Measurements from ENCODE around the gene FER1L5. TPM values are rescaled to one million over a fixed set of nuclear protein-coding genes. Genes with fewer than 3 reads are reported as not detected.

FER1L5 gene
- total RNA-seq, 1 experiment from 2014 or later: 1.2 TPM

DNA sequence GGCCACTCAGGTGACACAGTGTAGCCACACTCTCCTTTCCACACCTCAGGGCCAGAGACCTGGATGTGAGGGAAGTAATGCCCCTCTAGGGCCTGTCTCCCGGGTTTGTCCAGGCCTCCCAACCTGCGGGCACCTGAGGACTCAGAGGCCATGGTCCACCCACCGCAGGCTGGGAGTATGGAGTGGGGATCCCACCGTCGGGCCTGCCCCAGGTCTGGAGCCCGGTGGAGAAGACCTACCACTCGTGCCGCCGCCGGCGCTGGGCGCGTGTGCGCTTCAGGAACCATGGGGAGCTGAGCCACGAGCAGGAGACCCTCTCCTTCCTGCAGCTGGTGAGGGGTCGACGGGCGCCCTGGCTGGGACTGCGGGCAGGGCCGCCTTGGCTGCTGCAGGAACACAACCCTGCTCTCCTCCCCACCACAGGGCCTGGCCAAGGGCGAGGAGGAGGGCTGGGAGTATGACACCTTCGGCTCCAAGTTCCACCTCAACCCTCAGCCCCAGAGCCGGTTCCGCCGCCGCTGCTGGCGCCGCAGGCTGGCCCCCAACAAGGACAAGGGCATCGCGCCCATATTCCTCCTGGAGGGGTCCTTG is 48.6 kb downstream of the FER1L5 start:
- no TSS peak for BruUV-seq (replicated peaks)
- DNase-seq (ENCODE audit: low spot score): no peak
- Histone ChIP-seq H3K9me3 (ENCODE audit: low read depth, low read length, poor library complexity, severe bottlenecking) (no peaks in the 10 kb centered on the region), H3K36me3 (ENCODE audit: insufficient read depth, low read length, poor library complexity, severe bottlenecking) (no peaks in the 10 kb centered on the region), H3K4me3 (ENCODE audit: low read depth, low read length, poor library complexity, severe bottlenecking) (no peak overlapping the region), H3K27me3 (replicated peaks; ENCODE audit: insufficient read depth, low read depth, low read length, poor library complexity) (no peaks in the 10 kb centered on the region), H3K4me1 (ENCODE audit: insufficient read depth, low read length, poor library complexity, severe bottlenecking) (no peaks in the 10 kb centered on the region), H3K27ac (ENCODE audit: low read depth, low read length, poor library complexity, severe bottlenecking) (no peak overlapping the region)
- ChIA-PET CTCF (no interaction called here), POLR2A (ENCODE audit: low non-redundant PET) (no interaction called here)
- no peak for TF ChIP-seq EZH2 (IDR thresholded peaks at IDR 0.05; ENCODE audit: borderline replicate concordance, low read depth, low read length, poor library complexity, severe bottlenecking)
- TF ChIP-seq, protein P1, sequence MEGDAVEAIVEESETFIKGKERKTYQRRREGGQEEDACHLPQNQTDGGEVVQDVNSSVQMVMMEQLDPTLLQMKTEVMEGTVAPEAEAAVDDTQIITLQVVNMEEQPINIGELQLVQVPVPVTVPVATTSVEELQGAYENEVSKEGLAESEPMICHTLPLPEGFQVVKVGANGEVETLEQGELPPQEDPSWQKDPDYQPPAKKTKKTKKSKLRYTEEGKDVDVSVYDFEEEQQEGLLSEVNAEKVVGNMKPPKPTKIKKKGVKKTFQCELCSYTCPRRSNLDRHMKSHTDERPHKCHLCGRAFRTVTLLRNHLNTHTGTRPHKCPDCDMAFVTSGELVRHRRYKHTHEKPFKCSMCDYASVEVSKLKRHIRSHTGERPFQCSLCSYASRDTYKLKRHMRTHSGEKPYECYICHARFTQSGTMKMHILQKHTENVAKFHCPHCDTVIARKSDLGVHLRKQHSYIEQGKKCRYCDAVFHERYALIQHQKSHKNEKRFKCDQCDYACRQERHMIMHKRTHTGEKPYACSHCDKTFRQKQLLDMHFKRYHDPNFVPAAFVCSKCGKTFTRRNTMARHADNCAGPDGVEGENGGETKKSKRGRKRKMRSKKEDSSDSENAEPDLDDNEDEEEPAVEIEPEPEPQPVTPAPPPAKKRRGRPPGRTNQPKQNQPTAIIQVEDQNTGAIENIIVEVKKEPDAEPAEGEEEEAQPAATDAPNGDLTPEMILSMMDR (conservative IDR thresholded peaks at IDR 0.05; ENCODE audit: low read depth, low read length): no peak
- intact Hi-C loops (cut with micrococcal nuclease; ENCODE audit: unreplicated experiment): no loop called here

DNA sequence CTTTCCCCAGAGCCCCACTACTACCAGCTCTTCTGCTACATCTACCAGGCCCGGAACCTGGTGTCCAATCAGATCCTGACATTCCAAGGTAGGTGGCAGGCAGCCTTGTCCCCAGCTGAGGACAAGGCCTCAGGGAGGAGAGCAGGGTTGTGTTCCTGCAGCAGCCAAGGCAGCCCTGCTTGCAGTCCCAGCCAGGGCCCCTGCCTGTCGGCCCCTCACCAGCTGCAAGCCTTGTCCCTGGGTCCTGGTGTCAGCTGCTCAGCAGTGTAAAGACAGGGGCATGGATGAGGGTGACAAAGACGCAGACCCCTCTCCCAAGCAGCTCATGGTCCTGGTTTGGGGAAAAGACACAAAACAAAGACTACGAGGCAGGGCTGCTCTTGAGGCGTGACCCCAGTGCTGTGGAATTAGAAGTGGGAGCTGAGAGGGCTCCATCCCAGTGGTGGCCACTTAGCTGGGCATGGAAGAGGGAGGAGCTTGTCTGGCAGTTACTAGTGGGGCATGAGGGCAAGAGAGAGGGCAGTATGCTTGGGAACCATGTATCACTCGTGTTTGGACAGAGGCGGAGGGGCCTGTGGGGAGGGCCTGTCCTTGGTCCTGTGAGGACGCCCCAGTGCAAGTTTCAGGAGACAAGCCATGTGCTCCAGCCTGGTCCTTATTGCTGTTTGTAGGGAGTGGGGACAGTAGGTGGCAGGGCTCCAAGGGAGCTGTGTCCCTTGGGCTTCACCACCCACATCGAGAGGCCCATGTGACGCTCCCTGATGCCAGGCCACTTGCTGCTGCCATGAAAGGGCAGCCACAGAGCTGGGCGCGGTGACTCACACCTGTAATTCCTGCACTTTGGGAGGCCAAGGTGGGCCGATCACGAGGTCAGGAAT is 49.8 kb downstream of the FER1L5 start:
- intact Hi-C loops (cut with micrococcal nuclease; ENCODE audit: unreplicated experiment): no loop called here
- no peak for DNase-seq (ENCODE audit: low spot score)

DNA sequence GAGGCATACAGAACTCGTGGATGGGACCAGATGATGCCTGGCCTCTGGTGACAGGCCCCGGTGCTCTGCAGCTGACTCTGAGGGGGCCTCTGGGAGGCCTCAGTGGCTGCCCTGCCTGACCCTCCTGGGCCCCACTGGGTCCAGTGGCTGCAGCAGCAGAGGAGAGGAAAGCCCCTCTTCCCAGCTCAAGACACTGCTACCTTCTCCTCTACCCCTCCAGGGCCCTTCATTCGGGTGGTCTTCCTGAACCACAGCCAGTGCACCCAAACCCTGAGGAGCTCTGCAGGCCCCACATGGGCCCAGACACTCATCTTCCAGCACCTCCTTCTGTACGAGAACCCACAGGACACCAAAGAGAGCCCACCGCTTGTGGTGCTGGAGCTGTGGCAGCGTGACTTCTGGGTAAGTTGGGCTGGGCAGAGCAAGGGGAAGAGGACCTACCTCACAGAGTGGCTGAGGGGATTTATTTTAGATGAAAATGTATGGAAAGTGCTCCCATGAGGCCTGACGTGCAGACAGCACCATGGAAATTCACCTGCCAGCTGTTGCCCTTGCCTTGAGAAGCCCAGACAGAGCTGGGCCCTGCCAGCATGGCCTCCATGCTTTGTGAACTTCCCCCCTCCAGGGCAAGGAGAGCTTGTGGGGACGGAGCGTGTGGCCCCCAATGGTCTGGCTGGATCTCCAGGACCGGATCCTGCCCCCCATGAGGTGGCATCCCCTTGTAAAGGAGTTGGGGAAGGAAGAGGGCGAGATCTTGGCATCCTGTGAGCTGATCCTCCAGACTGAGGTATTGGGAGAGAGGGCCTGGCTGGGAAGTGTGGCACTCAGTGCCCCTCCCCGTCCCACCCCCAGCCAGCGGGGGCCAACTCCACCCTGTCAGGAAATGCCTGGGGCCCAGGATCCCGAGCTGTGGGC is 51.0 kb downstream of the FER1L5 start:
- no peaks in the 10 kb centered on the region for H3K4me1 ChIP-seq (ENCODE audit: insufficient read depth, low read length, poor library complexity, severe bottlenecking)
- no peak overlapping the region for H3K27ac ChIP-seq (ENCODE audit: low read depth, low read length, poor library complexity, severe bottlenecking)
- CTCF ChIA-PET: no interaction called here
- no peaks in the 10 kb centered on the region for H3K9me3 ChIP-seq (ENCODE audit: low read depth, low read length, poor library complexity, severe bottlenecking)
- no TSS peak for BruUV-seq (replicated peaks)
- no peaks in the 10 kb centered on the region for H3K27me3 ChIP-seq (replicated peaks; ENCODE audit: insufficient read depth, low read depth, low read length, poor library complexity)
- intact Hi-C loops (cut with micrococcal nuclease; ENCODE audit: unreplicated experiment): no loop called here
- H3K4me3 ChIP-seq (ENCODE audit: low read depth, low read length, poor library complexity, severe bottlenecking): no peak overlapping the region
- no peaks in the 10 kb centered on the region for H3K36me3 ChIP-seq (ENCODE audit: insufficient read depth, low read length, poor library complexity, severe bottlenecking)
- POLR2A ChIA-PET (ENCODE audit: low non-redundant PET): no interaction called here
- TF ChIP-seq, protein P1 (conservative IDR thresholded peaks at IDR 0.05; ENCODE audit: low read depth, low read length): no peak
- TF ChIP-seq EZH2 (IDR thresholded peaks at IDR 0.05; ENCODE audit: borderline replicate concordance, low read depth, low read length, poor library complexity, severe bottlenecking): no peak
- no peak for DNase-seq (ENCODE audit: low spot score)

More for the DNA sequence above, 49.8 kb downstream of the FER1L5 start:
- Histone ChIP-seq H3K4me1 (ENCODE audit: insufficient read depth, low read length, poor library complexity, severe bottlenecking) (no peaks in the 10 kb centered on the region), H3K9me3 (ENCODE audit: low read depth, low read length, poor library complexity, severe bottlenecking) (no peaks in the 10 kb centered on the region), H3K27ac (ENCODE audit: low read depth, low read length, poor library complexity, severe bottlenecking) (no peak overlapping the region), H3K36me3 (ENCODE audit: insufficient read depth, low read length, poor library complexity, severe bottlenecking) (no peaks in the 10 kb centered on the region), H3K4me3 (ENCODE audit: low read depth, low read length, poor library complexity, severe bottlenecking) (no peak overlapping the region), H3K27me3 (replicated peaks; ENCODE audit: insufficient read depth, low read depth, low read length, poor library complexity) (no peaks in the 10 kb centered on the region)
- ChIA-PET CTCF (no interaction called here), POLR2A (ENCODE audit: low non-redundant PET) (no interaction called here)
- TF ChIP-seq, protein P1 (conservative IDR thresholded peaks at IDR 0.05; ENCODE audit: low read depth, low read length): no peak
- no peak for TF ChIP-seq EZH2 (IDR thresholded peaks at IDR 0.05; ENCODE audit: borderline replicate concordance, low read depth, low read length, poor library complexity, severe bottlenecking)
- BruUV-seq (replicated peaks): no TSS peak
